Measurements from ENCODE around the gene GPER1.

Gene GPER1

DNA sequence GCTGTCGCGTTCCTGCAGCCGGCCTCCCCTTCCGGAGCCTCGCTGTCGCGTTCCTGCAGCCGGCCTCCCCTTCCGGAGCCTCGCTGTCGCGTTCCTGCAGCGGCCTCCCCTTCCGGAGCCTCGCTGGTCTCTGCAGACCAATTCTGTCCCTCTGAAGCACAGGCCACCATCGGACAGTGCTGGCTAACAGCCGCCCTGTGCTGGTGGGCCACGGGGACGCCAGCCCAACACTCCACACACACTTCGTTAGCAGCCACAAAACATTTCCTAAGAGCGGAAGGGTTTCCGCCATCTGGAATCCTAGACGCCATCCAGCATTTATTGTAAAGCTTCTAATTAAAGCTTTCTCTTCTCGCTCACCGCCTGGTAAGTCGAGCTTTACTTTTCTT, 11.2 kb downstream of the GPER1 start:
- H3K9me3 ChIP-seq (ENCODE audit: control insufficient read depth in 2 of 2, low read length in 2 of 2), result no peaks in the 10 kb centered on the region
- no peaks in the 10 kb centered on the region for H3K27me3 ChIP-seq (ENCODE audit: control insufficient read depth in 1 of 2, insufficient read depth in 2 of 2, low read length in 2 of 2)
- H3K4me1 ChIP-seq (ENCODE audit: control insufficient read depth, insufficient read depth, low read length), result peaks cover 23% of the 10 kb centered on the region
- H3K27ac ChIP-seq (ENCODE audit: low read length), result no peak overlapping the region
- peaks cover 0 to 4% of the 10 kb centered on the region in 2 donors for H3K36me3 ChIP-seq (ENCODE audit: control insufficient read depth in 2 of 2, insufficient read depth in 2 of 2, low read length in 2 of 2)
- H3K9ac ChIP-seq (ENCODE audit: low read length in 2 of 2), result no peak overlapping the region
- no peak overlapping the region for H3K4me3 ChIP-seq (ENCODE audit: low read length in 2 of 2)

DNA sequence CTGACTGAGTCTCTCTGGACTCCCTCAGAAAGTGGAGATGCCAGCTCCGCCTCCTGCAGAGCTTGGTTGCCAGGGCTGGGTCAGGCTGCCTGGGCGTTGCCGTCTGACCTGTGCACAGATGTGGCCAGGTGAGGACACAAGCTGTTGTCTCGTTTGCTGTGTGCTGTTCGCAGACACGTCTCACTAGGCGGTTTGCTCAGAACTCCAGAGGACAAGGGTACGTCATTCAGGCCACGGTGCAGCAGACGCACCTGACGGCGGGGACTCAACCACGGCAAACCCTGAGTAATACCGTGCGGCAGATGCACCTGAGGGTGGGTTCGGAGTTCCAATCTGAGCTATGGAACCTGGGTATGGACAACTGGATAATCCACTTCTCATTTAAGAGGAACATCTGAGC, 11.7 kb downstream of the GPER1 start:
- Histone ChIP-seq H3K4me3 (ENCODE audit: low read length in 2 of 2) (no peak overlapping the region), H3K4me1 (ENCODE audit: control insufficient read depth, insufficient read depth, low read length) (peaks cover 21% of the 10 kb centered on the region), H3K9me3 (ENCODE audit: control insufficient read depth in 2 of 2, low read length in 2 of 2) (no peaks in the 10 kb centered on the region), H3K36me3 (ENCODE audit: control insufficient read depth in 2 of 2, insufficient read depth in 2 of 2, low read length in 2 of 2) (peaks cover 0 to 4% of the 10 kb centered on the region in 2 donors), H3K27me3 (ENCODE audit: control insufficient read depth in 1 of 2, insufficient read depth in 2 of 2, low read length in 2 of 2) (no peaks in the 10 kb centered on the region), H3K9ac (ENCODE audit: low read length in 2 of 2) (no peak overlapping the region), H3K27ac (ENCODE audit: low read length) (no peak overlapping the region)

DNA sequence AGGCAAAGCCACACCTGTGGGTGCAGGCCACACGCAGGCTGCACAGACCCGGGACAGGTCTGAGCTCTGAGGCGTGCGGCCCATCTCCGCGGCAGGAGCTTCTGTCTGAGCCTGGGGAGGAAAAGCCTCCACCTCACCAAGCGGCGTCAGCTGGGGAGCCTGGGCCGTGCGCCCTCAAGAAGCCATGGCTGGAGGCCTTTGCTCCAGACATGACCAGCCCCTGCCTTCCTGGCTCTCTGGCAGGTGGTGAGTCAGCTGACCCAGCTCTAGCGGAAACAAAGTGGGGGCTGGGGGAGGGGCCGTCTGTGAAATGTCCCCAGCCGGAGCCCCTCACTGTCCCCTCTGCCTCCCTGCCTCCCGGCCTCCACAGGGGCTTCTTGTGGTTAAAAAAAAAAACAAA, 12.5 kb downstream of the GPER1 start:
- Histone ChIP-seq H3K9me3 (ENCODE audit: control insufficient read depth in 2 of 2, low read length in 2 of 2) (no peaks in the 10 kb centered on the region), H3K4me1 (ENCODE audit: control insufficient read depth, insufficient read depth, low read length) (peaks cover 15% of the 10 kb centered on the region), H3K27me3 (ENCODE audit: control insufficient read depth in 1 of 2, insufficient read depth in 2 of 2, low read length in 2 of 2) (no peaks in the 10 kb centered on the region), H3K36me3 (ENCODE audit: control insufficient read depth in 2 of 2, insufficient read depth in 2 of 2, low read length in 2 of 2) (peaks cover 0 to 2% of the 10 kb centered on the region in 2 donors), H3K9ac (ENCODE audit: low read length in 2 of 2) (no peak overlapping the region), H3K27ac (ENCODE audit: low read length) (no peak overlapping the region), H3K4me3 (ENCODE audit: low read length in 2 of 2) (no peak overlapping the region)

DNA sequence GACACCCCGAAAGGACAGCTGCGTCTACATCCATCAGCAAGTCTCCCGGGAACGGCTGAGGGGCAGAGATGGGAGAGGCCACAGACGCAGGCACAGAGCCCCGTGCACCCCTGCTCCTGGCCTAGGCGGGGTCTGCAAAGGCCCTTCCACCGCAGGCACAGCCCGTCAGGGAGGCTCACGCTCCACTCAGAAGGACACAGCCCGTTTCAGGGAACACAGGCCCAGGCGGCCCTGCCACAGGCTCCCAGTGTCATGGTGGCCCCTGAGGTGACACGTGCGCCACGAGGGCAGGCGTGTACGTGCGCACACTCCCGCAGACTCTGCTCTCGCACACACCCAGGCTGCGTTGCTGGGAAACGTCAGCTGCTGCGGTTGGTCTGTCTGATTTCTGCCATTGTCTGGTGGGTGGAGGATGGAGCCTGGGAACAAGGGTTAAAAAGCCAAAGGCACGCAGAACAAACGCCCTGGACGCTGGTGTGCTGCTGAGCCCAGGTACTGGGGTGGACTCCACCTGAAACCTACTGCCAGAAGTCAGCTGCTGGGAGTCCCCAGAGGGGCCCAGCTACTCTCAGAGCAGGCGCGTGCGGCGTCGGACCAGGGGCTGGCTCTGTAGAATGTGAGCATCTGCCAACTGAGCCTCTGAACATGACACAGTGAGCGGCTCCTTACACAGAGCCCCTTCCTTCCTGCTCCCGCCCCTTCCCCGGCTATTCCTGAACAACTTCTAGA, 13.1 kb downstream of the GPER1 start:
- Histone ChIP-seq H3K4me3 (ENCODE audit: low read length in 2 of 2) (no peak overlapping the region), H3K36me3 (ENCODE audit: control insufficient read depth in 2 of 2, insufficient read depth in 2 of 2, low read length in 2 of 2) (peaks cover 0 to 2% of the 10 kb centered on the region in 2 donors), H3K27ac (ENCODE audit: low read length) (no peak overlapping the region), H3K9ac (ENCODE audit: low read length in 2 of 2) (no peak overlapping the region), H3K27me3 (ENCODE audit: control insufficient read depth in 1 of 2, insufficient read depth in 2 of 2, low read length in 2 of 2) (no peaks in the 10 kb centered on the region), H3K4me1 (ENCODE audit: control insufficient read depth, insufficient read depth, low read length) (peaks cover 8% of the 10 kb centered on the region), H3K9me3 (ENCODE audit: control insufficient read depth in 2 of 2, low read length in 2 of 2) (no peaks in the 10 kb centered on the region)

DNA sequence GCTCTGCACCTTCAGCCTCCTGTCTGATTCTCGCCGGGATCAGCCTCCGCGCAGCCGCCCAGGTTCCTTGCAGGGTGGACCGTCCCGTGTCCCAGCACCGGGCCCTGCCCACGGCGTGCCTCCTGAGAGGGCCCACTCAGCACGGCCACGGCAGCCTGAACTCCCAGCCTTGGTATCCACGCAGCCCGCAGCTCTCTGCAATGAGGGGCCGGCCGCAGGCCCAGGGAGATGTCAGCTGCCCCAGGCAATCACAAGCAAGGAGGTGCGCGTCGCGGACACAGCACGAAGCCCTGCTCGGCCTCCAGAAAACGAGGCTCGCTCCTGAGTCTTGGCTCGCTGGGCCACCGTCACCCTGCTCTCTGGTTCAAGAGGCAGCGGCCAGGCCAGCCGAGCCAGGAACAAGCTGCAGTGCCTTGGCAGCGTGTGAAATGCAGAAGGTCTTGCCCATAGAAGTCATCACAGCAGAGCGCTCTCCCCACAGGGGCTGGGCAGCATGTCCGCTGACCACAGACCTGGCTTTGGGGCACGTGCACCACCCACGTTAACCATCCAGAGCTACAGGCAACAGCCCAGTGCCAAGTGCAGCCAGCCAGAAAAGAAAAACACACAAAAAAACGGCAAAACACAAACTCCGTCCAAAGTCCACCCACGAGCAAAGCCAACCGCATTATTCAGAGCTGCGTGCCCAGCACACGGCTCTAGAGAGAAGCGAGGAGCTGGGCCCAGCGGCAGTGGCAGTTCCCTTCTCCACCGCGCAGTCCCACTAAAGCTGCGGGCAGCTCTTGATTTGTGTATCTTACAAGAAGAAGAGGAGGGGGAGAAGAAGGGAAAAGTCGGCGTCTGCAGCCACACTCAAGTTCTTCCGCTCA, 13.9 kb downstream of the GPER1 start:
- H3K27ac ChIP-seq (ENCODE audit: low read length), result no peak overlapping the region
- H3K9me3 ChIP-seq (ENCODE audit: control insufficient read depth in 2 of 2, low read length in 2 of 2), result no peaks in the 10 kb centered on the region
- H3K4me1 ChIP-seq (ENCODE audit: control insufficient read depth, insufficient read depth, low read length), result peaks cover 2% of the 10 kb centered on the region
- H3K27me3 ChIP-seq (ENCODE audit: control insufficient read depth in 1 of 2, insufficient read depth in 2 of 2, low read length in 2 of 2), result no peaks in the 10 kb centered on the region
- H3K36me3 ChIP-seq (ENCODE audit: control insufficient read depth in 2 of 2, insufficient read depth in 2 of 2, low read length in 2 of 2), result peaks cover 0 to 2% of the 10 kb centered on the region in 2 donors
- no peak overlapping the region for H3K4me3 ChIP-seq (ENCODE audit: low read length in 2 of 2)
- H3K9ac ChIP-seq (ENCODE audit: low read length in 2 of 2), result no peak overlapping the region

DNA sequence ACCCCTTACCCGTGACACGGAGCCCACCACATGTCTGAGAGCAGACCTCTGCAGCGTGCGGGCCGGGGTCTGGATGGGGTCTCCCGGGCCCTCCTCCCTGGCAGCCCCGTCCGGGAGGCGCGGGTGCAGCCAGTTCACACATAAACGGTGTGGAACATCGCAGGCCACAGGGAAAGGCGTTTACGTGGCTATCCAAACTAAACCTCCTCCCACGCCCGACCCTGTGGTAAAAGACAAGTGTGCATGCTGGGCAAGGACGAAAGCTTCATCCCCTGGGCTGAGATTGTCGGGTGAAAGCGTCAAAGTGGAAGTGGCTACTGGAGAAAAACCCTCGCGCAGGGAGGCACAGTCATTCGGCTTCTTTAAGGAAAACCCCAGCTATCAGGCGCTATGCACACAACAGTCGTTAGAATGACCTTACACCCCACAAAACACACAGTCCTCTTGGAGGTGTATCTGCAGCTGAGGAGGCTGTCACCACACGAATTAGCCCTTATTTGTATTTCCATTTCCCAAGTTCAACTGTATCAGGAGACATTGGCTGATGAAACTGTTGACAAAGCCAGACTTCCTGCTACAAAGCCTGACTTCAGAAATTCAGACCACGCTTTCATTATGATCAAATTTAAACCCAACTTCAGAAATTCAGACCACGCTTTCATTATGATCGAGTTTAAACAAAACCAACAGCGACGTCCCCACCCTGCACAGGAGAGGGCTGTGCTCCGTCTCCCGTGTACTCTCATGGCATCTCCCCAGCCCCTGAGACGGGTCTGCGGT, 15.3 kb downstream of the GPER1 start:
- no peak overlapping the region for H3K4me3 ChIP-seq (ENCODE audit: low read length in 2 of 2)
- H3K9me3 ChIP-seq (ENCODE audit: control insufficient read depth in 2 of 2, low read length in 2 of 2), result no peaks in the 10 kb centered on the region
- H3K27ac ChIP-seq (ENCODE audit: low read length), result no peak overlapping the region
- H3K36me3 ChIP-seq (ENCODE audit: control insufficient read depth in 2 of 2, insufficient read depth in 2 of 2, low read length in 2 of 2), result peaks cover 0 to 2% of the 10 kb centered on the region in 2 donors
- no peaks in the 10 kb centered on the region for H3K4me1 ChIP-seq (ENCODE audit: control insufficient read depth, insufficient read depth, low read length)
- H3K27me3 ChIP-seq (ENCODE audit: control insufficient read depth in 1 of 2, insufficient read depth in 2 of 2, low read length in 2 of 2), result no peaks in the 10 kb centered on the region
- H3K9ac ChIP-seq (ENCODE audit: low read length in 2 of 2), result no peak overlapping the region

DNA sequence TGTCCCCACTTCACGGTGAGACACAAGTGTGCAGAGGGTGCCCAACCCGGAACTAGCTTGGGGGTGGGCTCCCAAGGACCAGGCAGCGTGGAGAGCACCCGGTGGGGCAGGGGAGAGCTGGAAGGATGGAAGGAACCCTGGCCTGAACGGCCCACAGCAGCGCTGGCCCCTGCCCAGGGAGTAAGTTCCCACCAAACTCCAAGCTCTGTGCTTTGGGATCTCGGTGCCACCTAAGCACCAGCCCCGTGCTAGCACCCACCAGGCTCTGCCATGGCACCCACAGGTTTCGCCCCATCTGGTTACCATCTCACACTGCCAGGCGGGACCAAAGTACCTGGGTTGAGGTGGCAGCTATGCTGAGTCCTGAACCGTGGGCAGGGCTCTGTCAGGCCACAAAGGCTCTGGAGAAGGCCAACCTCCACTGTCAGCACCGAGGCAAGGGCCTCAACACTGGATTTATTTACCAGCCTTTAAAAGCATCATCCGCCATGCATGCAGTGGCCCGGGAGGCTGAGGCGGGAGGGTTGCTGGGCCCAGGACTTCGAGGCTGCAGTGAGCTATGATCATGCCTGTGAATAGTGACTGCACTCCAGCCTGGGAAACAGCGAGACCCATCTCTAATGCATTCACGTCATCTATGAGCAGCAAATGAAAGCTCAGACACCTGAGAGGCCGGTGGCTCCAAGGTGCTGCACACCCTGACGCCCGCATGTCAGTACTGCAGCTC, 16.0 kb downstream of the GPER1 start:
- Histone ChIP-seq H3K4me1 (ENCODE audit: control insufficient read depth, insufficient read depth, low read length) (no peaks in the 10 kb centered on the region), H3K9me3 (ENCODE audit: control insufficient read depth in 2 of 2, low read length in 2 of 2) (no peaks in the 10 kb centered on the region), H3K36me3 (ENCODE audit: control insufficient read depth in 2 of 2, insufficient read depth in 2 of 2, low read length in 2 of 2) (no peaks in the 10 kb centered on the region), H3K27ac (ENCODE audit: low read length) (no peak overlapping the region), H3K4me3 (ENCODE audit: low read length in 2 of 2) (no peak overlapping the region), H3K9ac (ENCODE audit: low read length in 2 of 2) (no peak overlapping the region), H3K27me3 (ENCODE audit: control insufficient read depth in 1 of 2, insufficient read depth in 2 of 2, low read length in 2 of 2) (no peaks in the 10 kb centered on the region)

DNA sequence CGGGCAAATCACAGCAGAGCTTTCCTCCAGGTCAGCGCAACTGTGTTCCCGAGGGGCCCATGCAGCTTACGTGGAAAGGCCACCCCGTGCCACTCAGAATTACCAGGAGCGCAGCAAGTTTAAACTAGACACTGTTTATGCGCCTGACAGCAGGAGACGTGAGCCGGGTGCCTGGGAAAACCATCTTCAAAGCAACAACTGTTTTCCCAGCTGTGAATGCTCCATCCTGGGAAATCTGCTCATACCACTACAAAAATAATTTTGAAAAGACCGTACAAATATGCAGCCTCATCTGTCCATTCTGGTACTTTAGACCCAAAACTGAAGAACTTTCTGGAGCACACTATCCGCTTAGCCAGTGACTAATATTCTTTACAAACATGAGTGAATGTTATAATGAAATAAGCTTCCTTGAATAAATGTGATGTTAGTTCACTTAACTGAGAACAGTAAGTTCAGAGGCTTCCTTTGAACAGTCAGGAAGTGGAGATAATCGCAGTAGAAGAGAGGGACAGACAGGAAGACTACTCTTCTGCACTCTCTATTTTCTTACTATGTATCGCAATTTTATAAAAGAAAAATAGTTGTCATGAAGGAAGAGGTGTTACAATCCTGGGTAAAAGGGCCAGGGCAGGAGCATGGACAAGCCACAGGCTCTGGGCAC, 16.7 kb downstream of the GPER1 start:
- no peaks in the 10 kb centered on the region for H3K36me3 ChIP-seq (ENCODE audit: control insufficient read depth in 2 of 2, insufficient read depth in 2 of 2, low read length in 2 of 2)
- no peaks in the 10 kb centered on the region for H3K27me3 ChIP-seq (ENCODE audit: control insufficient read depth in 1 of 2, insufficient read depth in 2 of 2, low read length in 2 of 2)
- H3K4me3 ChIP-seq (ENCODE audit: low read length in 2 of 2), result no peak overlapping the region
- no peaks in the 10 kb centered on the region for H3K4me1 ChIP-seq (ENCODE audit: control insufficient read depth, insufficient read depth, low read length)
- no peak overlapping the region for H3K9ac ChIP-seq (ENCODE audit: low read length in 2 of 2)
- H3K27ac ChIP-seq (ENCODE audit: low read length), result no peak overlapping the region
- no peaks in the 10 kb centered on the region for H3K9me3 ChIP-seq (ENCODE audit: control insufficient read depth in 2 of 2, low read length in 2 of 2)

DNA sequence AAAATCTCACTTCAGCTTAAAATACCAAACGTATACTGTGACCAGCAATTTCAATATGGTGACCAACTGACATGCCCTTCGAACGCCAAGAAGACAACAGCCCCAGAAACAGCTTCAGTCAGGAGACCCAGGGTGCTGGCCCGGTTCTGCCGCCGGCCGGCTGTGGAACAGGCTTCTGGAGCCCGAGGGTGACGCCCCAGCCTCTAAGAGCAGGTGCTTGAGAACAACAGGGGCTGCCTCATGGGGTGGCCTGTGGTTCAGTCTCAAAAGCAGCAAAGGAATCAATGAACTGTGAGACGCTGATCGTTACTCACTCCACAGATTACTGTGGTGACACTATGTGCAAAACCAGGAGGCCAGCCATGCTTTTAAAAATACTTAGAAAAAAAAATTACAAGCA, 17.3 kb downstream of the GPER1 start:
- Histone ChIP-seq H3K9me3 (ENCODE audit: control insufficient read depth in 2 of 2, low read length in 2 of 2) (no peaks in the 10 kb centered on the region), H3K9ac (ENCODE audit: low read length in 2 of 2) (no peak overlapping the region), H3K4me3 (ENCODE audit: low read length in 2 of 2) (no peak overlapping the region), H3K36me3 (ENCODE audit: control insufficient read depth in 2 of 2, insufficient read depth in 2 of 2, low read length in 2 of 2) (no peaks in the 10 kb centered on the region), H3K27me3 (ENCODE audit: control insufficient read depth in 1 of 2, insufficient read depth in 2 of 2, low read length in 2 of 2) (no peaks in the 10 kb centered on the region), H3K4me1 (ENCODE audit: control insufficient read depth, insufficient read depth, low read length) (no peaks in the 10 kb centered on the region), H3K27ac (ENCODE audit: low read length) (no peak overlapping the region)
